Measurements from ENCODE around the gene RAPGEF2.

Gene RAPGEF2

GRCh38 chr4:159401226-159401712, 298.4 kb downstream of the RAPGEF2 start:
- peaks cover 20% of the 10 kb centered on the region for H3K4me1 ChIP-seq (ENCODE audit: control insufficient read depth, insufficient read depth, low read length, poor library complexity, severe bottlenecking)
- 92 to 95% methylated on average over 3 to 4 of the region's 4 CpGs for WGBS, 2 experiments (ENCODE audit: insufficient coverage in 2 of 2)
- peaks cover 4% of the 10 kb centered on the region for H3K9me3 ChIP-seq (ENCODE audit: control insufficient read depth, low read length)
- H3K4me3 ChIP-seq (ENCODE audit: extremely low read depth, insufficient read depth, low read length, poor library complexity, severe bottlenecking), result no peak overlapping the region
- H3K27ac ChIP-seq (ENCODE audit: low read depth, low read length, severe bottlenecking), result peak overlapping the region; percentile 79
- H3K36me3 ChIP-seq (ENCODE audit: control insufficient read depth, insufficient read depth, low read length), result no peaks in the 10 kb centered on the region

GRCh38 chr4:159401791-159402380, 299.0 kb downstream of the RAPGEF2 start:
- Histone ChIP-seq H3K4me3 (ENCODE audit: extremely low read depth, insufficient read depth, low read length, poor library complexity, severe bottlenecking) (no peak overlapping the region), H3K36me3 (ENCODE audit: control insufficient read depth, insufficient read depth, low read length) (no peaks in the 10 kb centered on the region), H3K27ac (ENCODE audit: low read depth, low read length, severe bottlenecking) (peak overlapping the region; percentile 79), H3K9me3 (ENCODE audit: control insufficient read depth, low read length) (peaks cover 4% of the 10 kb centered on the region), H3K4me1 (ENCODE audit: control insufficient read depth, insufficient read depth, low read length, poor library complexity, severe bottlenecking) (peaks cover 20% of the 10 kb centered on the region)
- 84 to 85% methylated on average over 4 of the region's 6 CpGs for WGBS, 2 experiments (ENCODE audit: insufficient coverage in 2 of 2)
